ENCODE measurements around the gene KCND3.

KCND3 gene

GRCh38 chr1:111747947-111748346 lies 241.5 kb downstream of the KCND3 start:
- no peak overlapping the region for H3K4me3 ChIP-seq (ENCODE audit: low read depth, low read length)
- H3K9me3 ChIP-seq (ENCODE audit: control insufficient read depth, insufficient read depth, low read depth, low read length) = no peaks in the 10 kb centered on the region
- no peak overlapping the region for H3K27ac ChIP-seq (ENCODE audit: extremely low read depth, low read depth, low read length)
- POLR2A ChIA-PET = no interaction called here
- H3K36me3 ChIP-seq (ENCODE audit: control insufficient read depth in 2 of 2, insufficient read depth in 1 of 2, low read length in 2 of 2) = no peaks in the 10 kb centered on the region
- TF ChIP-seq ZBTB6 (tag by site-specific recombination; IDR thresholded peaks at IDR 0.05) (no peak), ZNF621 (tag by site-specific recombination; IDR thresholded peaks at IDR 0.05) (no peak), ZNF843 (tag by site-specific recombination; IDR thresholded peaks at IDR 0.05) (no peak), ZFHX2 (tag by site-specific recombination; conservative IDR thresholded peaks at IDR 0.05) (0 out of 2 replicates have a peak, but pooled peaks have one; percentile 10), EGR2 (tag by site-specific recombination; IDR thresholded peaks at IDR 0.05; ENCODE audit: low read depth) (peak; percentile 58), SP7 (tag by site-specific recombination; IDR thresholded peaks at IDR 0.05) (no peak), ZNF138 (tag by site-specific recombination; IDR thresholded peaks at IDR 0.05; ENCODE audit: borderline replicate concordance) (no peak), ZNF791 (tag by site-specific recombination; IDR thresholded peaks at IDR 0.05) (no peak), KLF7 (tag by site-specific recombination; IDR thresholded peaks at IDR 0.05; ENCODE audit: borderline replicate concordance) (no peak), ZNF747 (tag by site-specific recombination; IDR thresholded peaks at IDR 0.05) (no peak)
- TF ChIP-seq, protein P1, sequence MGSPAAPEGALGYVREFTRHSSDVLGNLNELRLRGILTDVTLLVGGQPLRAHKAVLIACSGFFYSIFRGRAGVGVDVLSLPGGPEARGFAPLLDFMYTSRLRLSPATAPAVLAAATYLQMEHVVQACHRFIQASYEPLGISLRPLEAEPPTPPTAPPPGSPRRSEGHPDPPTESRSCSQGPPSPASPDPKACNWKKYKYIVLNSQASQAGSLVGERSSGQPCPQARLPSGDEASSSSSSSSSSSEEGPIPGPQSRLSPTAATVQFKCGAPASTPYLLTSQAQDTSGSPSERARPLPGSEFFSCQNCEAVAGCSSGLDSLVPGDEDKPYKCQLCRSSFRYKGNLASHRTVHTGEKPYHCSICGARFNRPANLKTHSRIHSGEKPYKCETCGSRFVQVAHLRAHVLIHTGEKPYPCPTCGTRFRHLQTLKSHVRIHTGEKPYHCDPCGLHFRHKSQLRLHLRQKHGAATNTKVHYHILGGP (tag by site-specific recombination; IDR thresholded peaks at IDR 0.05) = no peak
- CTCF ChIA-PET = interaction anchor here (0.7 to 6.9 kb wide), 11 partner anchors 10 to 822 kb away, joined by 3 to 69 read pairs (median 5); partner anchors contain the start of gene INKA2
- no peaks in the 10 kb centered on the region for H3K4me1 ChIP-seq (ENCODE audit: control insufficient read depth, insufficient read depth, low read length)

- Histone ChIP-seq H3K4me3 (ENCODE audit: low read depth, low read length) (no peak overlapping the region), H3K9me3 (ENCODE audit: control insufficient read depth, insufficient read depth, low read depth, low read length) (no peaks in the 10 kb centered on the region), H3K4me1 (ENCODE audit: control insufficient read depth, insufficient read depth, low read length) (no peaks in the 10 kb centered on the region), H3K36me3 (ENCODE audit: control insufficient read depth in 2 of 2, insufficient read depth in 1 of 2, low read length in 2 of 2) (no peaks in the 10 kb centered on the region), H3K27ac (ENCODE audit: extremely low read depth, low read depth, low read length) (no peak overlapping the region)
- POLR2A ChIA-PET = interaction anchor here (0.5 to 0.6 kb wide), 2 partner anchors 9 to 194 kb away, joined by 3 to 4 read pairs; partner anchors contain the start of gene DDX20
- CTCF ChIA-PET = interaction anchor here (0.6 to 6.9 kb wide), 18 partner anchors 10 to 822 kb away, joined by 3 to 69 read pairs (median 4); partner anchors contain the start of gene INKA2
- TF ChIP-seq ZNF76 (tag by site-specific recombination; IDR thresholded peaks at IDR 0.05; ENCODE audit: borderline replicate concordance, low read depth) = no peak
- TF ChIP-seq ZXDB (tag by site-specific recombination; IDR thresholded peaks at IDR 0.05) = peak; percentile 60; the same call in 1 of the 2 replicates
- no peak for TF ChIP-seq GLIS1 (tag by site-specific recombination; IDR thresholded peaks at IDR 0.05)
- no peak for TF ChIP-seq ZNF18 (tag by site-specific recombination; IDR thresholded peaks at IDR 0.05)
- peak; percentile 83; the same call in 1 of the 2 replicates for TF ChIP-seq ZSCAN30 (tag by site-specific recombination; IDR thresholded peaks at IDR 0.05)
- TF ChIP-seq ZNF704 (tag by site-specific recombination; IDR thresholded peaks at IDR 0.05) = no peak
- TF ChIP-seq GLI4 (tag by site-specific recombination; IDR thresholded peaks at IDR 0.05) = no peak
- peak; percentile 99 for TF ChIP-seq TRIM28 (IDR thresholded peaks at IDR 0.05; ENCODE audit: borderline replicate concordance, low read length)
- TF ChIP-seq ZNF37A (tag by site-specific recombination; IDR thresholded peaks at IDR 0.05) = no peak
- TF ChIP-seq ZBTB7A (tag by site-specific recombination; IDR thresholded peaks at IDR 0.05; ENCODE audit: low read depth) = no peak
- TF ChIP-seq SCRT2 (tag by site-specific recombination; IDR thresholded peaks at IDR 0.05) = no peak
- TF ChIP-seq ZNF629 (tag by site-specific recombination; IDR thresholded peaks at IDR 0.05) = peak; percentile 38; the same call in 1 of the 2 replicates
- TF ChIP-seq RBAK (tag by site-specific recombination; IDR thresholded peaks at IDR 0.05) = no peak
- TF ChIP-seq KLF9 (tag by site-specific recombination; IDR thresholded peaks at IDR 0.05; ENCODE audit: low read depth) = 0 out of 2 replicates have a peak, but pooled peaks have one; percentile 31
- peak; percentile 77; the same call in 1 of the 2 replicates for TF ChIP-seq ZSCAN5A (tag by site-specific recombination; IDR thresholded peaks at IDR 0.05)
- TF ChIP-seq SP3 (tag by site-specific recombination; IDR thresholded peaks at IDR 0.05) = no peak
- TF ChIP-seq ZNF501 (tag by site-specific recombination; IDR thresholded peaks at IDR 0.05) = 0 out of 2 replicates have a peak, but pooled peaks have one; percentile 25
- TF ChIP-seq ZBTB21 (tag by site-specific recombination; IDR thresholded peaks at IDR 0.05) = no peak
- TF ChIP-seq ZNF585B (tag by site-specific recombination; IDR thresholded peaks at IDR 0.05) = no peak
- no peak for TF ChIP-seq ZNF132 (tag by site-specific recombination; IDR thresholded peaks at IDR 0.05; ENCODE audit: borderline replicate concordance)
Measured at GRCh38 chr1:111747282-111747734, 242.2 kb downstream of the KCND3 start.
